Stimulated activated CD4-positive, alpha-beta T cell treated with anti-CD3 and anti-CD28 coated beads, Interleukin-1b, Interleukin-23, amount 100 ng/mL, for 4 hours (primary cell): ENCODE results near the gene NF2.

Experiments used
- DNase-seq, 2 donors: peaks; one replicate each; pipeline ENCODE4 v3.0.0-alpha.2; 2020; ENCODE audit warnings: low read depth in 2 of 2

Gene NF2

DNA sequence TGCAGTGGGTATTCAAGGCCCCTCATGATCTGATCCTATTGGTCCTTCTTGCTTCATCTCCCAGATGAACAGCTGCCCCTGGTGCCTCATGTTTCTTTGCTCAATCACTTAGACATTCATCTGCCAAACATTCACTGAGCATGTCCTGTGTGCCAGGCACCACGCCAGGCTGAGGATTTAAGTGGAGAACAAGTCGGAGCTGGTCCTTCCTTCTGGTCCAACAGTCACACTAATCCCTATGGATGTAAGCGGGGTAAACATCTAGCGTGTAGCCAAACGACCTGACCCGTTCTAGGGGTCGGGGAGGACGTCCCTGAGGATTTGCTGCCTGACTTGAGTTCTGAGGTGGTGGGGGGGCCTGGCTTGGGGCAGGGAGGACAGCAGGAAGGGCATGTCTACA is 141.5 kb downstream of the NF2 start:
- no peak for DNase-seq

DNA sequence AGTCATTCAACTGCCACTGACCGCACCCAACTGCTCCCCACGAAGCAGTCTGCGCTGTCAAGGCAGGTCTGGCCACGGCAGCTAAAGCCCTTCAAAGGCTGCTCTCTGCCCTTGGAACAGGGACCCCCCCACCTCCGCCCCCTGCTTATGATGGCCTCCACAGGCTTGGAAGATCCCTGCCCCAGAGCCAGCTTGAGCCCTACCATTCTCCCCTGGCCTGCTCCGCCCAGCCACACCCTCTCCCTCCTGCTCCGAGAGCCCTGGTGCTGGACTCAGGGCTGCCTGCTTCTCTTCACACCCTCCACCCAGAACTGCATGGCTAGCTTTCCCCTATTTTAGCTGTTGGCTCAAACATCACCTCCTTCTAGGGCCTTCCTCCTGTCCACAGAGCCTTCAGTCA is 144.4 kb downstream of the NF2 start:
- DNase-seq, result no peak
